Upper lobe of left lung (tissue), 6 donors: ENCODE measurements around the gene SRSF10. TPM values are rescaled to one million over a fixed set of nuclear protein-coding genes. Genes with fewer than 3 reads are reported as not detected.
"Not testable (repeated sequence)": the region's sequence is repeated elsewhere in the genome, so short reads cannot be mapped to it uniquely, and the experiment has no call there.

Source experiments
- ATAC-seq, 2 donors: fragments of 200-7000 bp; cut with Tn5 transposase; one replicate each; pipeline ENCODE4 v1.9.1; 2022; ENCODE audit warnings: mild to moderate bottlenecking in 2 of 2, moderate library complexity in 2 of 2; ENCODE audit not compliant: low FRiP score in 2 of 2
- DNase-seq, 2 donors: peaks; one replicate each; pipeline ENCODE4 v3.0.0-alpha.2; 2019 to 2020
- H3K27ac ChIP-seq, 4 donors: fragments of 200-600 bp; sonication (generic); one replicate each; pipeline ENCODE4 v1.5.1; 2016 to 2019
- H3K27me3 ChIP-seq, 4 donors: fragments of 200-600 bp; sonication (generic); one replicate each; pipeline ENCODE4 v1.5.1; 2017 to 2019
- H3K36me3 ChIP-seq, 4 donors: fragments of 200-600 bp; sonication (generic); one replicate each; pipeline ENCODE4 v1.5.1; 2016 to 2019
- H3K4me1 ChIP-seq, 4 donors: fragments of 200-600 bp; sonication (generic); one replicate each; pipeline ENCODE4 v1.5.1; 2018 to 2019
- H3K4me3 ChIP-seq, 4 donors: fragments of 200-600 bp; sonication (generic); one replicate each; pipeline ENCODE4 v1.5.1; 2017 to 2019; ENCODE audit warnings: mild to moderate bottlenecking in 2 of 4, moderate library complexity in 1 of 4
- H3K9me3 ChIP-seq, 4 donors: fragments of 200-600 bp; sonication (generic); one replicate each; pipeline ENCODE4 v1.5.1; 2018 to 2019
- EP300 ChIP-seq, 4 donors: sonication (generic); formaldehyde crosslinking; IDR thresholded peaks; one replicate each; pipeline ENCODE4 v1.5.1; 2017; ENCODE audit warnings: antibody characterized with exemption in 4 of 4, control low read depth in 2 of 4
- POLR2A ChIP-seq, 4 donors: fragments of 450-650 bp; IDR thresholded peaks; one replicate each; pipeline ENCODE4 v1.5.1; 2016 to 2017; ENCODE audit warnings: antibody characterized with exemption in 4 of 4, mild to moderate bottlenecking in 2 of 4
- POLR2AphosphoS5 ChIP-seq, 2 donors: sonication (generic); formaldehyde crosslinking; IDR thresholded peaks; one replicate each; pipeline ENCODE4 v1.5.1; 2017; ENCODE audit warnings: antibody characterized with exemption in 2 of 2
- WGBS, 2 donors: methylation state at CpG; one replicate each; pipeline ENCODE4 v1.1.5; 2017 to 2018; 5-methylcytosine and 5-hydroxymethylcytosine counted together
- total RNA-seq, 6 donors: library from RNA; depleted of rRNA in 4 of 6; stranded (reverse); fragments of >200 nt in 4 of 6; gene quantifications; one replicate each; pipeline versions ENCODE4 v1.1.0 to v1.2.1, GENCODE V29; 2016 to 2021
- TF ChIP-seq, protein P1 (sequence below), 6 experiments: fragments of 450-650 bp in 4 of 6; fragments of 200-600 bp in 2 of 6; sonication (generic) in 2 of 6; IDR thresholded peaks; one replicate each; pipeline ENCODE4 v1.5.1; 2016 to 2019; ENCODE audit warnings: antibody characterized with exemption in 6 of 6
- donor health status: DM: no; HTN: no; CAD: no; lungs with moderate emphysema.
- donor health status: DM: no; HTN: yes; CAD: no; lungs with severe emphysema.

SRSF10 gene
- total RNA-seq, 6 donors from 2014 or later, result 66.3 to 187 (median 88.7) TPM

DNA sequence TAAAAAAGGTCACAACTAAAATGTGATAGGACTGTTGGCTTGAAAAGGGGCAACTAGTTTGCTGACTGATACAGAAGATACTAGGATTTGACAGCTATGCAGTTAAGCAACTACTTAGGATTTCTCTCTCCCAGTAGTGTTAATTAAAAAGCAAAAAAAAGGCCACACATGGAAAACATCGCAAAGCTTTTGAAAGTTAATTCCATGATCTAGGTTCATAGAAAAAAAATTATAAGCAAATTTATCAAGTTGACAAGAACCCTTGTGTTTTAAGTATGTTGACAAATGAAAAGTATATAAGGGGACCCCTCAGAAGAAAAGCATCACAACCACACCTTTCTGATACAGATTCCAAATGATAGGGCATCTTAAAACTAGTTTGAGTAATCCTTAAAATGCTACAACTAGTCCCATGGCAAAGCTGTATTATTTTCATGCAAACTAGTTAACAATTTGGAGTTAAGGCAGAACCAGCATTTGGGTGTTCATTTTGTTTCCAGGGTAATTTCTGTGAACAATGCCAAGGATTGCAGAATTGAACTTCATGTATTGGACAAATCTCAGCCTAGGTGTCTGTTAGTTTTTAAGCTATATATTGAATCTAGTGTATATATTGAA is 16.4 kb downstream of the SRSF10 start:
- H3K36me3 ChIP-seq, result peaks cover 3 to 59% (median 13%) of the 10 kb centered on the region in 4 donors
- WGBS, 2 donors, result 68 to 76% methylated on average over 1 of the region's 1 CpG
- TF ChIP-seq POLR2A (IDR thresholded peaks at IDR 0.05) (no peak), POLR2AphosphoS5 (IDR thresholded peaks at IDR 0.05) (no peak), EP300 (IDR thresholded peaks at IDR 0.05) (no peak)
- TF ChIP-seq, protein P1, sequence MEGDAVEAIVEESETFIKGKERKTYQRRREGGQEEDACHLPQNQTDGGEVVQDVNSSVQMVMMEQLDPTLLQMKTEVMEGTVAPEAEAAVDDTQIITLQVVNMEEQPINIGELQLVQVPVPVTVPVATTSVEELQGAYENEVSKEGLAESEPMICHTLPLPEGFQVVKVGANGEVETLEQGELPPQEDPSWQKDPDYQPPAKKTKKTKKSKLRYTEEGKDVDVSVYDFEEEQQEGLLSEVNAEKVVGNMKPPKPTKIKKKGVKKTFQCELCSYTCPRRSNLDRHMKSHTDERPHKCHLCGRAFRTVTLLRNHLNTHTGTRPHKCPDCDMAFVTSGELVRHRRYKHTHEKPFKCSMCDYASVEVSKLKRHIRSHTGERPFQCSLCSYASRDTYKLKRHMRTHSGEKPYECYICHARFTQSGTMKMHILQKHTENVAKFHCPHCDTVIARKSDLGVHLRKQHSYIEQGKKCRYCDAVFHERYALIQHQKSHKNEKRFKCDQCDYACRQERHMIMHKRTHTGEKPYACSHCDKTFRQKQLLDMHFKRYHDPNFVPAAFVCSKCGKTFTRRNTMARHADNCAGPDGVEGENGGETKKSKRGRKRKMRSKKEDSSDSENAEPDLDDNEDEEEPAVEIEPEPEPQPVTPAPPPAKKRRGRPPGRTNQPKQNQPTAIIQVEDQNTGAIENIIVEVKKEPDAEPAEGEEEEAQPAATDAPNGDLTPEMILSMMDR (IDR thresholded peaks at IDR 0.05), result no peak
- no peak for DNase-seq
- H3K4me3 ChIP-seq, result no peak overlapping the region
- H3K27me3 ChIP-seq, result no peaks in the 10 kb centered on the region
- no peaks in the 10 kb centered on the region for H3K9me3 ChIP-seq
- peak overlapping the region in 3 of 4 donors; percentile 36 to 65 (median 40) for H3K27ac ChIP-seq
- H3K4me1 ChIP-seq, result peaks cover 25 to 34% (median 32%) of the 10 kb centered on the region in 4 donors
- no peak for ATAC-seq

GRCh38 chr1:23960291-23961020 is 19.7 kb downstream of the SRSF10 start:
- H3K4me1 ChIP-seq, result peaks cover 32 to 48% (median 43%) of the 10 kb centered on the region in 4 donors

DNA sequence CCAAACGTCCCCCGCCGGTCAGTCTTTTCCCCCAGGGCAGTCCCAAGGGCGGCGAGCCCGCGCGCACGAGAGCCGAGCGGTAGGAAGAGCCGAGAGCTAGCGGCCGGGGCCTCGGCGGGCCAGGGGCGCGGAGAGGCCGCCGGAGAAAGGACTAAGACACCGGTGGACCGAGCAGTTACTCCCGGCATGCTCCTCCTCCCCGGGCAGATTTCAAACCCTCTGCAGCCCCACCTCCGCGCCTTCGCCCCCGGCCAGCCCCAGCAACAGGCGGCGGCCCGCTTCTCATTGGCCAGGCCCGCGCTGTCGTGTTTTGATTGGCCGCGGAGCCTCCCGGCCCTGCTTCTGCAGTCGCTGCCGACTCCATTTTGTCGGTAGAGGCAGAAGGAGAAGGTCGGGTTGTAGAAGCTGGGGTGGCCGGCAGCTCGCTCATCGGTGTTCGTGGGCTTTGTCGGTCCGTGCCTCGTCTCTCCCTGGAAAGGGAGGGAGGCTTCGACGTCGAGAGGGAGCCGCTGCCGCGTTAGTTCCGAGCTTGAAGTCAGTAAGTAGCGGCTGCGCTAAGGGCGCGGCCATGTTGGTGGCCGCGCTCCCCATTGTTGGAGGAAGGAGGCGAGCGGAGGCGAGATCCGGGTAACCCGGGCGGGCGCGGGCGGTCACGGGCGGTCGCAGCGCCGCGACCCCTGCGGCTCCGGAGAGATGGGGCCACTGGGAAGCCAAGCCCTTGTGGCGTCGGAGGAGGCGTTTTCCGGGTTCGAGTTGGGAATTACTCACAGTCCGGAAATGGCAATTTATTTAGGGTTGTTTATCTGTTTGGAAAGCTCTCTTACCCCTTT is 20.5 kb downstream of the SRSF10 start, which contains the start of gene PNRC2:
Gene PNRC2 (plus strand): TSS at position 368 of the 830 bp plus-strand sequence. CDS start 1,630 bp downstream, outside the sequence.
- ATAC-seq, result peak; percentile 97 to 98
- Histone ChIP-seq H3K4me3 (peak within 1 kb of the TSS; percentile 57 to 85 (median 64)), H3K27ac (peak within 1 kb of the TSS; percentile 96 to 100 (median 99)), H3K36me3 (peaks cover 0 to 30% (median 7%) of the 10 kb centered on the region in 4 donors), H3K4me1 (peaks cover 40 to 51% (median 41%) of the 10 kb centered on the region in 4 donors), H3K9me3 (no peaks in the 10 kb centered on the region), H3K27me3 (no peaks in the 10 kb centered on the region)
- WGBS, 2 donors, result 0 to 1% methylated on average over 21 to 32 of the region's 84 CpGs
- DNase-seq, result peak; percentile 97 to 99
- TF ChIP-seq, protein P1 (IDR thresholded peaks at IDR 0.05), result peak in 3 of 6 experiments; percentile 5 to 29 (median 24)
- peak; percentile 97 for TF ChIP-seq POLR2AphosphoS5 (IDR thresholded peaks at IDR 0.05)
- TF ChIP-seq POLR2A (IDR thresholded peaks at IDR 0.05), result peak; percentile 70 to 98 (median 92)
- TF ChIP-seq EP300 (IDR thresholded peaks at IDR 0.05), result peak in 1 of 4 donors; percentile 22

More at GRCh38 chr1:23960291-23961020, 19.7 kb downstream of the SRSF10 start:
- Histone ChIP-seq H3K4me3 (peak overlapping the region; percentile 57 to 85 (median 64)), H3K9me3 (no peaks in the 10 kb centered on the region), H3K27ac (peak overlapping the region; percentile 96 to 100 (median 99)), H3K27me3 (no peaks in the 10 kb centered on the region), H3K36me3 (peaks cover 0 to 32% (median 7%) of the 10 kb centered on the region in 4 donors)
- DNase-seq, result no peak
- WGBS, 2 donors, result 0% methylated on average over 15 of the region's 15 CpGs
- no peak for TF ChIP-seq POLR2A (IDR thresholded peaks at IDR 0.05)
- TF ChIP-seq, protein P1 (IDR thresholded peaks at IDR 0.05), result no peak
- no peak for TF ChIP-seq EP300 (IDR thresholded peaks at IDR 0.05)
- no peak for TF ChIP-seq POLR2AphosphoS5 (IDR thresholded peaks at IDR 0.05)
- no peak for ATAC-seq

DNA sequence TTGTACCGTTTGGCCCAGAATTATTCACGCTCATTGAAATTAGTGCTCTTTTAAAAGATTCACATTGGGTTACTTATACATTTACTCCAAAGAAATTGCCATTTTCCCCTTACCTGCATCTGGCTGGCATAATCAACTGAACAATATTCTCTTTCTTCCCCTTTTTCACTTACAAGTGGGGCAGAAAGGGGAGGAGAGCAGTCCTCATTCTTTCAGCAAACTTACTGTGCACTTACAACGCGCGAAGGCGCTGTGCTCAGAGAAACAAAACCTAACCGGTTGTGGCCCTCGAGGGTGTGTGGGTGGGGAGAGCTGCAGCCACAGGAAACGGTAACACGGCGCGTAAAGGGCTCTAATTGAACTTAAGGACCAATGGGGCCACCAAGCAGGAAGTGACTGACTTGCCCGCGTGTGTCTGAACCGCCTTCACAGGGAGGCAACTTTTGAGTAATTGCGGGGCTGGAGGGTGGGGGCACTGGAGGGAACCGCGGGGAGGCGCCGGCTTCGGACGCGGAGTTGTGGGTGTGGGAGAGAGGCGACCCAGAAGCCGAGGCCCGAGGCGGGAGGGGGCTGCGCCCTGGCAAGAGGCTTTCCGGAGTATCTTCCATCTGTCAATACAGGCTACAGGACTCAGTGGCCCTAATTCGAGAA is 21.2 kb downstream of the SRSF10 start:
- H3K27ac ChIP-seq, result peak overlapping the region; percentile 96 to 100 (median 99)
- H3K9me3 ChIP-seq, result no peaks in the 10 kb centered on the region
- peak; percentile 88 to 94 for ATAC-seq
- TF ChIP-seq EP300 (IDR thresholded peaks at IDR 0.05) (no peak), POLR2A (IDR thresholded peaks at IDR 0.05) (peak in 1 of 4 donors; percentile 38), POLR2AphosphoS5 (IDR thresholded peaks at IDR 0.05) (peak; percentile 87 to 89)
- TF ChIP-seq, protein P1 (IDR thresholded peaks at IDR 0.05), result peak in 4 of 6 experiments; percentile 15 to 57 (median 26)
- 1% methylated on average over 14 to 30 of the region's 30 CpGs for WGBS, 2 donors
- peaks cover 33 to 48% (median 36%) of the 10 kb centered on the region in 4 donors for H3K4me1 ChIP-seq
- peaks cover 0 to 24% (median 7%) of the 10 kb centered on the region in 4 donors for H3K36me3 ChIP-seq
- DNase-seq, result peak; percentile 93 to 97
- peak overlapping the region; percentile 57 to 82 (median 64) for H3K4me3 ChIP-seq
- H3K27me3 ChIP-seq, result no peaks in the 10 kb centered on the region

DNA sequence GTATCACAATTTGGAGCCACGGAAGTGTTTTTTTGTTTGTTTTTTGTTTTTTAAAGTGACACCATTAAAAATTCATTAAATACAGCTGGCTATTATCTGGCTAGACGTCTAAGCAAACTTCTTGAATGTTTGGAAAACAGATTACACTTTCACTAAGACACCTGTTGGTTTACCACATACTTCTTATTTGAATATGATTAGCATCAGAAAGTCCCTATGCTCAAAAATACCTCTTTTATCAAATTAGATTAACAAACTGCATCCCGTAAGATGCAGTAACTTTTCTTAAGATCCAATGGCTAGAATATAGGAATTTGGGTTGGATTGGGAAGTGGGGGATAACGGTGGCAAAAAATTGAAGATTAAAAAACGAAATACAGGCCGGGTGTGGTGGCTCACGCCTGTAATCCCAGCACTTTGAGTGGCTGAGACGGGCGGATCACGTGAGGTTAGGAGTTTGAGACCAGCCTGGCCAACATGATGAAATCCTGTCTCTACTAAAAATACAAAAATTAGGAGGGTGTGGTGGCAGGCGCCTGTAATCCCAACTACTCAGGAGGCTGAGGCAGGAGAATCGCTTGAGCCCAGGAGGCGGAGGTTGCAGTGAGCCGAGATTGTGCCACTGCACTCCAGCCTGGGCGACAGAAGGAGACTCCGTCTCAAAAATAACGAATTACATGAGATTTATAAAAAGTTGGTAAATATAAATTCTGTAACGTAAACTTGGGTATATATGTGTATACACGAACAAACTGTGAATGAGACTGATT is 21.9 kb downstream of the SRSF10 start:
- not testable (repeated sequence) for H3K9me3 ChIP-seq, H3K27me3 ChIP-seq, ATAC-seq
- Histone ChIP-seq H3K4me3 (peak overlapping the region in 3 of 4 donors; percentile 57 to 70 (median 57)), H3K36me3 (peaks cover 0 to 17% (median 3%) of the 10 kb centered on the region in 4 donors), H3K27ac (peak overlapping the region; percentile 96 to 100 (median 99)), H3K4me1 (peaks cover 27 to 41% (median 29%) of the 10 kb centered on the region in 4 donors)
- 28 to 45% methylated on average over 19 of the region's 19 CpGs for WGBS, 2 donors
- peak in 1 of 2 donors; percentile 48 for DNase-seq
